Muscle layer of duodenum (tissue), 2 donors: Measurements from ENCODE around the gene DONSON.

Experiments
- H3K27ac ChIP-seq: one replicate; pipeline ENCODE4 v1.7.0; 2013; ENCODE audit warnings: mild to moderate bottlenecking, low read length
- H3K27me3 ChIP-seq: one replicate; pipeline ENCODE4 v1.7.0; 2013; ENCODE audit warnings: low read depth, mild to moderate bottlenecking, control low read depth, low read length
- H3K36me3 ChIP-seq, 2 donors: one replicate each; pipeline ENCODE4 v1.7.0; 2013; ENCODE audit warnings: low read length in 2 of 2, control low read depth in 1 of 2, mild to moderate bottlenecking in 1 of 2; ENCODE audit not compliant: insufficient read depth in 2 of 2, control insufficient read depth in 1 of 2
- H3K4me1 ChIP-seq, 2 donors: one replicate each; pipeline ENCODE4 v1.7.0; 2013; ENCODE audit warnings: low read length in 2 of 2, mild to moderate bottlenecking in 2 of 2, control low read depth in 1 of 2, moderate library complexity in 1 of 2; ENCODE audit not compliant: insufficient read depth in 2 of 2, control insufficient read depth in 1 of 2
- H3K4me3 ChIP-seq, 2 donors: one replicate each; pipeline ENCODE4 v1.7.0; 2013; ENCODE audit warnings: low read length in 2 of 2, low read depth in 1 of 2, mild to moderate bottlenecking in 1 of 2
- H3K9me3 ChIP-seq, 2 donors: one replicate each; pipeline ENCODE4 v1.7.0; 2013; ENCODE audit warnings: low read length in 2 of 2, control low read depth in 1 of 2, mild to moderate bottlenecking in 1 of 2; ENCODE audit not compliant: control insufficient read depth in 1 of 2
- donor health status: healthy.

Gene DONSON

DNA sequence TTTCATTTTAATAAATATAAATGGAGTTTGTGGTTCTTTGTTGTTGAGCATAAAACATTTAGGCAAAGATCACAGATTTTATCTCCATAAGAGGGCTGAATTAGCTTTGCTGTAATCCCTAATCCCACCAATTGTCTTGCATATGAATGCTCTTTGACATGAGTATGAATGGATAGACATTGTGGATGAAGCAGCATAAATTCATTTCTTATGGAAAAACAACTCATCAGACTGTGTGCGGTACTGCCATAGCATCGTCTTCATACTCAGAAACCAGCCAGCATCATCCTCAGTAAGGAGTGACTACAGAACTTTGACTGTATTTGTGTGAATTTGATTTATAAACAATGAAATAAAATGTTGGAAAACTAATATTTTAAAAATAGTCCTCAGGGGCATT lies 26.1 kb downstream of the DONSON start:
- Histone ChIP-seq H3K4me3 (no peak overlapping the region), H3K36me3 (peaks cover 42 to 65% of the 10 kb centered on the region in 2 donors), H3K27me3 (no peaks in the 10 kb centered on the region), H3K9me3 (no peaks in the 10 kb centered on the region), H3K4me1 (peaks cover 0 to 15% of the 10 kb centered on the region in 2 donors), H3K27ac (no peak overlapping the region)

DNA sequence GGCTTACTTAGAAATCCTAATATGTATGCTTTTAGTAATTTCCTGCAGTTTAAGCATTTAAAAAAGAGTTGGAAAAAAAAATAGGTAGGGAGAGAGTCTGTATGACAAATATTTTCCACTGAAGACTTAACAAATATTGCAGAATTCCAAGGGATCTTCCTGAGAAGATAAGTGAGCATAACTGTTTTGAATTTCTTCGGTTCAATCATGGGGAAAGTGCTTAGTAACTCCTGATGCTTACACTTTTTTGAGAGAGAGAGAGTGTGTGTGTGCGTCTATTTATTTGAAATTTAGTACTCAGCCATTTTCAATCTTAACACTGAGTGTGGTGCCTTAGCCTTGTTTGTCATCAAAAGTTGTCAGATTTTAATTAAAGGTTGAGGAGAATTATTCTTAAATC lies 27.1 kb downstream of the DONSON start:
- no peaks in the 10 kb centered on the region for H3K27me3 ChIP-seq
- H3K4me1 ChIP-seq = peaks cover 0 to 16% of the 10 kb centered on the region in 2 donors
- peaks cover 44 to 69% of the 10 kb centered on the region in 2 donors for H3K36me3 ChIP-seq
- no peak overlapping the region for H3K4me3 ChIP-seq
- H3K9me3 ChIP-seq = no peaks in the 10 kb centered on the region
- no peak overlapping the region for H3K27ac ChIP-seq

DNA sequence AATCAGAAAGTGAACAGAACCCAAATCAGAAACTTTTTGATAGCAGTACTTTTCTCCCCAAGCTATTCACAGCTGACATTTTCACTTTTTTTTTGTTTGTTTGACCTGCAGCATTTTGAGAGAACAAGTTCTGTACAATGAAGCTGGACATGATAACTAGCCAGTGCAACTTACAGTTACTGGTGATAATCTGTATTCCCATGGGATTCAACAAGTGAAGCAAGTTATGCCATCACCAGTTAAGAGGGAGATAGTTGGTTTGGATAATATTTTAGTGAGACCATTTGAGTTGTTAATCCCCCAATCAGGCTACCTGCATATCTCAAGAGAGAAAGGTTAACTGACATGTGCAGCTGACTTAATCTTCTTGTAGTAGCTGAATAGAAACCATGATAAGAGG lies 27.5 kb downstream of the DONSON start:
- Histone ChIP-seq H3K9me3 (no peaks in the 10 kb centered on the region), H3K4me3 (no peak overlapping the region), H3K36me3 (peaks cover 46 to 69% of the 10 kb centered on the region in 2 donors), H3K4me1 (peaks cover 0 to 20% of the 10 kb centered on the region in 2 donors), H3K27me3 (no peaks in the 10 kb centered on the region), H3K27ac (no peak overlapping the region)

DNA sequence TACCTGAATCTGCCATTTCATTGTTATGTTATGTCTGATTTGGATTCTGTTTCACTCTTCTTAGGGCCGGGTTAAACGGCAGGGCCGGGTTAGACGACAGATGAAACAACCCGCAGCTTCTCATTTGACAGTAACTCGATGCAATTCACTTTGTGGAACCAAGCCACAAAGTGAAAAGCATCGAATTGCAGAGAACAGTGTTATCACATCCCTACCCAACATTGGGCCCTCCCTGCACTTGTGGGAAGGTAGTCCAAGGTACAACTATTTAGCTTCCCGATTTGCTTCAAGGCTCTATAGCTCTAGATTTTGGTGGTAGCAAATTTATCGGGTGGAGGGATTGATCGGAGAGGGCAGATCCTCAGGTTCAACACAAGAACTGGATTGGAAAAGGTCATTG lies 28.7 kb downstream of the DONSON start:
- peaks cover 47 to 75% of the 10 kb centered on the region in 2 donors for H3K36me3 ChIP-seq
- H3K27ac ChIP-seq = no peak overlapping the region
- no peaks in the 10 kb centered on the region for H3K9me3 ChIP-seq
- H3K4me3 ChIP-seq = no peak overlapping the region
- no peaks in the 10 kb centered on the region for H3K27me3 ChIP-seq
- H3K4me1 ChIP-seq = peaks cover 0 to 24% of the 10 kb centered on the region in 2 donors

DNA sequence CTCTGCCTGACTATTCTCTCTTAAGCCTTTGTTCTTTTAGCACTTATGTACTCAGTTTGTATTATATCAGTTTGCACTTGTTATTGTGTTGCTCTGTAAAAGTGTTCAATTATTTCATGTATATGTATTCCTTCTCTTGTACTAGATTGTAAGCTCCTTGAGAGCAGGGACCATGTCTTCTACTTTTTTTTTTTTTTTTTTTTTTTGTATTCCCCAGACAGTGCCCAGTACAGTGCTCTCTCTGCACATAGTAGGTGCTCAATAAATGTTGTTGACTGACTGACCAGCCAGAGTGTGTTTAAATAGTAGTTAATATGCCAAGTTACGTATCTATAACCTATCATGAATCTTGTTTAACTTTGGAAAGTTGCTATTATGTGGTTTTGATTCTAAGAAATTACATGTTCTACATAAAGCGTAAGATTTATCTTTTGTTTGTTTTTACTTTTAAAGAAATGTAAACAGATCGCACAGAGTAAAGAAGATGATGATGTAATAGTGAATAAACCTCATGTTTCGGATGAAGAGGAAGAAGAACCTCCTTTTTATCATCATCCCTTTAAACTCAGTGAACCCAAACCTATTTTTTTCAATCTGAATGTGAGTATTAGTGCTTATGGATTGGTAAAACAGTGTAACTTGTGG lies 29.6 kb downstream of the DONSON start:
- H3K36me3 ChIP-seq = peaks cover 56 to 79% of the 10 kb centered on the region in 2 donors
- no peak overlapping the region for H3K27ac ChIP-seq
- no peaks in the 10 kb centered on the region for H3K9me3 ChIP-seq
- H3K4me1 ChIP-seq = peaks cover 0 to 24% of the 10 kb centered on the region in 2 donors
- H3K27me3 ChIP-seq = no peaks in the 10 kb centered on the region
- no peak overlapping the region for H3K4me3 ChIP-seq

DNA sequence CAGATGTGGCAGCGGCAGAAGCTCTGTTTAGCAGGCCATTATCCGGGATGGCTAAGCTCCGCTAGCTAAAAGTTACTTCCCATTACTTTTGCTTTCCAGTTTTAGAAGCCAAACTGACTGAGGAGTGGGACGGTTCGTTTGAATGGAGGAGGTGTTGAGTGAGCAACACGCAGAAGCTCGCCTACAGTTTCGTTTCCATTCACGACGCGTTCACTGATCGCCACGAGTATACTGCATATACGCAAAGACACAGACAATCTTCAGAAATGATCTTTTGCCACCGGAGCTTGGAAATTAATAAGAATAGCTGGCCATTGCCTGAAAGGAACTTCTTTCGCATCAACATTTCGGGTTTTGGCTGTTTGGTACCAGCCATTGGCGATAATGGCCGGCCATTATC lies 31.0 kb downstream of the DONSON start:
- peaks cover 0 to 24% of the 10 kb centered on the region in 2 donors for H3K4me1 ChIP-seq

DNA sequence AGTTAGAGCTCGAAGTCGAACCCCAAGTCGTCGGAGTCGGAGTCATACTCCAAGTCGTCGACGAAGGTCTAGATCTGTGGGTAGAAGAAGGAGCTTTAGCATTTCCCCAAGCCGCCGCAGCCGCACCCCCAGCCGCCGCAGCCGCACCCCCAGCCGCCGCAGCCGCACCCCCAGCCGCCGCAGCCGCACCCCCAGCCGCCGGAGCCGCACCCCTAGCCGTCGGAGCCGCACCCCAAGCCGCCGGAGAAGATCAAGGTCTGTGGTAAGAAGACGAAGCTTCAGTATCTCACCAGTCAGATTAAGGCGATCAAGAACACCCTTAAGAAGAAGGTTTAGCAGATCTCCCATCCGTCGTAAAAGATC lies 33.5 kb downstream of the DONSON start:
- H3K9me3 ChIP-seq = no peaks in the 10 kb centered on the region
- H3K27me3 ChIP-seq = no peaks in the 10 kb centered on the region
- no peak overlapping the region for H3K27ac ChIP-seq
- peaks cover 84 to 85% of the 10 kb centered on the region in 2 donors for H3K36me3 ChIP-seq
- H3K4me1 ChIP-seq = peaks cover 0 to 10% of the 10 kb centered on the region in 2 donors
- no peak overlapping the region for H3K4me3 ChIP-seq

More for the DNA sequence above, 31.0 kb downstream of the DONSON start:
- Histone ChIP-seq H3K27ac (no peak overlapping the region), H3K27me3 (no peaks in the 10 kb centered on the region), H3K9me3 (no peaks in the 10 kb centered on the region), H3K36me3 (peaks cover 71 to 81% of the 10 kb centered on the region in 2 donors), H3K4me3 (no peak overlapping the region)

DNA sequence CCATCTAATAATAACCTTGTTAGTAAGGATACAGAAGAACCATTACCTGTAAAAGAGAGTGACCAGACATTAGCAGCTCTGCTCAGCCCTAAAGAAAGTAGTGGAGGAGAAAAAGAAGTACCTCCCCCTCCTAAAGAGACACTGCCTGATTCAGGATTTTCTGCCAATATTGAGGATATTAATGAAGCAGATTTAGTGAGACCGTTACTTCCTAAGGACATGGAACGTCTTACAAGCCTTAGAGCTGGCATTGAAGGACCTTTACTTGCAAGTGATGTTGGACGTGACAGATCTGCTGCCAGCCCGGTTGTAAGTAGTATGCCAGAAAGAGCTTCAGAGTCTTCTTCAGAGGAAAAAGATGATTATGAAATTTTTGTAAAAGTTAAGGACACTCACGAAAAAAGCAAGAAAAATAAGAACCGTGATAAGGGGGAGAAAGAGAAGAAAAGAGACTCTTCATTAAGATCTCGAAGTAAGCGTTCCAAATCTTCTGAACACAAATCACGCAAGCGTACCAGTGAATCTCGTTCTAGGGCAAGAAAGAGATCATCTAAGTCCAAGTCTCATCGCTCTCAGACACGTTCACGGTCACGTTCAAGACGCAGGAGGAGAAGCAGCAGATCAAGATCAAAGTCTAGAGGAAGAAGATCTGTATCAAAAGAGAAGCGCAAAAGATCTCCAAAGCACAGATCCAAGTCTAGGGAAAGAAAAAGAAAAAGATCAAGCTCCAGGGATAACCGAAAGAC lies 34.1 kb downstream of the DONSON start:
- peaks cover 0 to 9% of the 10 kb centered on the region in 2 donors for H3K4me1 ChIP-seq
- no peak overlapping the region for H3K27ac ChIP-seq
- H3K4me3 ChIP-seq = no peak overlapping the region
- no peaks in the 10 kb centered on the region for H3K27me3 ChIP-seq
- H3K36me3 ChIP-seq = peaks cover 84 to 85% of the 10 kb centered on the region in 2 donors
- no peaks in the 10 kb centered on the region for H3K9me3 ChIP-seq

DNA sequence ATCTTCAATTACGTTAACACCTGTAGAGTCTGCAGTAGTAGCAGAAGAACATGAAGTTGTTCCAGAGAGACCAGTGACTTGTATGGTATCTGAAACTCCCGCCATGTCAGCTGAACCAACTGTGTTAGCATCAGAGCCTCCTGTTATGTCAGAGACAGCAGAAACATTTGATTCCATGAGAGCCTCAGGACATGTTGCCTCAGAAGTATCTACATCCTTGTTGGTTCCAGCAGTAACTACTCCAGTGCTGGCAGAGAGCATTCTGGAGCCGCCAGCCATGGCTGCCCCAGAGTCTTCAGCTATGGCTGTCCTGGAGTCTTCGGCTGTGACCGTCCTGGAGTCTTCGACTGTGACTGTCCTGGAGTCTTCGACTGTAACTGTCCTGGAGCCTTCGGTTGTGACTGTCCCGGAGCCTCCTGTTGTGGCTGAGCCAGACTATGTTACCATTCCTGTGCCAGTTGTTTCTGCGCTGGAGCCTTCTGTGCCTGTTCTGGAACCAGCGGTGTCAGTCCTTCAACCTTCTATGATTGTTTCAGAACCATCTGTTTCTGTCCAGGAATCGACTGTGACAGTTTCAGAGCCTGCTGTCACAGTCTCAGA lies 35.4 kb downstream of the DONSON start:
- Histone ChIP-seq H3K4me1 (peaks cover 0 to 15% of the 10 kb centered on the region in 2 donors), H3K36me3 (peaks cover 74 to 75% of the 10 kb centered on the region in 2 donors), H3K4me3 (no peak overlapping the region), H3K27ac (no peak overlapping the region), H3K27me3 (no peaks in the 10 kb centered on the region), H3K9me3 (no peaks in the 10 kb centered on the region)

DNA sequence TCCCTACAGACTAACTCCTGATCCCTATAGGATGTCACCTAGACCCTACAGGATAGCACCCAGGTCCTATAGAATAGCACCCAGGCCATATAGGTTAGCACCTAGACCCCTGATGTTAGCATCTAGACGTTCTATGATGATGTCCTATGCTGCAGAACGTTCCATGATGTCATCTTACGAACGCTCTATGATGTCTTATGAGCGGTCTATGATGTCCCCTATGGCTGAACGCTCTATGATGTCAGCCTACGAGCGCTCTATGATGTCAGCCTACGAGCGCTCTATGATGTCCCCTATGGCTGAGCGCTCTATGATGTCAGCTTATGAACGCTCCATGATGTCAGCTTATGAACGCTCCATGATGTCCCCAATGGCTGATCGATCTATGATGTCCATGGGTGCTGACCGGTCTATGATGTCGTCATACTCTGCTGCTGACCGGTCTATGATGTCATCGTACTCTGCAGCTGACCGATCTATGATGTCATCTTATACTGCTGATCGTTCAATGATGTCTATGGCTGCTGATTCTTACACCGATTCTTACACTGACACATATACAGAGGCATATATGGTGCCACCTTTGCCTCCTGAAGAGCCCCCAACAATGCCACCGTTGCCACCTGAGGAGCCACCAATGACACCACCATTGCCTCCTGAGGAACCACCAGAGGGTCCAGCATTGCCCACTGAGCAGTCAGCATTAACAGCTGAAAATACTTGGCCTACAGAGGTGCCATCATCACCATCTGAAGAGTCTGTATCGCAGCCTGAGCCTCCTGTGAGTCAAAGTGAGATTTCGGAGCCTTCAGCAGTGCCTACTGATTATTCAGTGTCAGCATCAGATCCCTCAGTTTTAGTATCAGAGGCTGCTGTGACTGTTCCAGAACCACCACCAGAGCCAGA lies 36.1 kb downstream of the DONSON start:
- Histone ChIP-seq H3K4me1 (peaks cover 0 to 18% of the 10 kb centered on the region in 2 donors), H3K36me3 (peaks cover 68% of the 10 kb centered on the region in 2 donors), H3K4me3 (no peak overlapping the region), H3K27ac (no peak overlapping the region), H3K9me3 (no peaks in the 10 kb centered on the region), H3K27me3 (no peaks in the 10 kb centered on the region)

DNA sequence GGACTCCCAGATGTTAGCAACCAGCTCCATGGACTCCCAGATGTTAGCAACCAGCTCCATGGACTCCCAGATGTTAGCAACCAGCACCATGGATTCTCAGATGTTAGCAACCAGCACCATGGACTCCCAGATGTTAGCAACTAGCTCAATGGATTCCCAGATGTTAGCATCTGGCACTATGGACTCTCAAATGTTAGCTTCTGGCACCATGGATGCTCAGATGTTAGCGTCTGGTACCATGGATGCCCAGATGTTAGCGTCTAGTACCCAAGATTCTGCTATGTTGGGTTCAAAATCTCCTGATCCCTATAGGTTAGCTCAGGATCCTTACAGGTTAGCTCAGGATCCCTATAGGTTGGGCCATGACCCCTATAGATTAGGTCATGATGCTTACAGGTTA lies 36.8 kb downstream of the DONSON start:
- Histone ChIP-seq H3K27me3 (no peaks in the 10 kb centered on the region), H3K4me3 (no peak overlapping the region), H3K36me3 (peaks cover 67 to 68% of the 10 kb centered on the region in 2 donors), H3K27ac (no peak overlapping the region), H3K9me3 (no peaks in the 10 kb centered on the region), H3K4me1 (peaks cover 0 to 18% of the 10 kb centered on the region in 2 donors)
